HL-60 (cell line): ENCODE measurements around the gene AIM2.

Source experiments
- GABPA ChIP-seq: IDR thresholded peaks from 2 replicates; pipeline ENCODE4 v1.6.1; 2012; ENCODE audit warnings: low read depth
- SPI1 ChIP-seq: IDR thresholded peaks from 2 replicates; pipeline ENCODE4 v1.6.1; 2012; ENCODE audit warnings: low read depth, mild to moderate bottlenecking, borderline replicate concordance
- TF ChIP-seq, protein P1 (sequence below): IDR thresholded peaks from one replicate; pipeline ENCODE4 v1.5.1; 2011; ENCODE audit warnings: low read length, control low read depth, inconsistent platforms; ENCODE audit not compliant: insufficient read depth

DNA sequence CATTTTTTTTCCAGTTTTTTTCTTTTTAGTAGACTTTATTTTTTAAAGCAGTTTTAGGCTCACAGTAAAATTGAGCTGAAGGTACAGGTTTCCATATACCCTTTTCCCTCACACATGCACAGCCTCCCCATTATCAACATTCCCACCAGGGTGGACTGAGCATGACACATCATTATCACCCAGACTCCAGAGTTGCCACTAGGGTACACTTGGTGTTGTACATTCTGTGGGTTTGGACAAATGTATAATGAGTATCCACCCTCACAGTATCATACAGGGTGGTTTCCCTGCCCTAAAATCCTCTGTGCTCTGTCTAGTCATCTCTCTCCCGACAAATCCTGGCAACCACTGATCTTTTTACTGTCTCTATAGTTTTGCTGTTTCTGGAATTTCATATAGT, 3.0 kb upstream of the AIM2 start:
- TF ChIP-seq, protein P1, sequence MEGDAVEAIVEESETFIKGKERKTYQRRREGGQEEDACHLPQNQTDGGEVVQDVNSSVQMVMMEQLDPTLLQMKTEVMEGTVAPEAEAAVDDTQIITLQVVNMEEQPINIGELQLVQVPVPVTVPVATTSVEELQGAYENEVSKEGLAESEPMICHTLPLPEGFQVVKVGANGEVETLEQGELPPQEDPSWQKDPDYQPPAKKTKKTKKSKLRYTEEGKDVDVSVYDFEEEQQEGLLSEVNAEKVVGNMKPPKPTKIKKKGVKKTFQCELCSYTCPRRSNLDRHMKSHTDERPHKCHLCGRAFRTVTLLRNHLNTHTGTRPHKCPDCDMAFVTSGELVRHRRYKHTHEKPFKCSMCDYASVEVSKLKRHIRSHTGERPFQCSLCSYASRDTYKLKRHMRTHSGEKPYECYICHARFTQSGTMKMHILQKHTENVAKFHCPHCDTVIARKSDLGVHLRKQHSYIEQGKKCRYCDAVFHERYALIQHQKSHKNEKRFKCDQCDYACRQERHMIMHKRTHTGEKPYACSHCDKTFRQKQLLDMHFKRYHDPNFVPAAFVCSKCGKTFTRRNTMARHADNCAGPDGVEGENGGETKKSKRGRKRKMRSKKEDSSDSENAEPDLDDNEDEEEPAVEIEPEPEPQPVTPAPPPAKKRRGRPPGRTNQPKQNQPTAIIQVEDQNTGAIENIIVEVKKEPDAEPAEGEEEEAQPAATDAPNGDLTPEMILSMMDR: no peak
- TF ChIP-seq SPI1 (no peak), GABPA (no peak)
